GM12878 (cell line): ENCODE measurements around the gene EYS. TPM values are rescaled to one million over a fixed set of nuclear protein-coding genes. Genes with fewer than 3 reads are reported as not detected.

Experiments used
- ATAC-seq: fragments of 200-7000 bp; cut with Tn5 transposase; 3 replicates; pipeline ENCODE4 v1.9.1; 2020; ENCODE audit warnings: mild to moderate bottlenecking, moderate library complexity
- BruUV-seq: library from RNA; stranded (reverse); fragments of 400-500 nt; replicated peaks from 2 replicates; lab custom pipeline; 2021; lab: Mats Ljungman, UMichigan
- CTCF ChIA-PET: fragments of 300-600 bp; sonication (Branson Sonifier 250); formaldehyde crosslinking; extraction: SDS; loops from one replicate; lab custom pipeline; 2021; ENCODE audit warnings: inconsistent platforms; lab: Yijun Ruan, JAX
- POLR2A ChIA-PET: fragments of 350-600 bp; formaldehyde crosslinking; extraction: SDS; loops from one replicate; lab custom pipeline; 2021; ENCODE audit warnings: inconsistent platforms; lab: Charles Lee
- RAD21 ChIA-PET: fragments of 300-600 bp; sonication (Branson Sonifier 250); formaldehyde crosslinking; loops from one replicate; lab custom pipeline; 2023; ENCODE audit warnings: antibody characterized with exemption; ENCODE audit not compliant: unreplicated experiment; lab: Charles Lee
- SMC1A ChIA-PET: fragments of 300-600 bp; sonication (Branson Sonifier 250); formaldehyde crosslinking; loops from one replicate; lab custom pipeline; 2023; ENCODE audit not compliant: unreplicated experiment, uncharacterized antibody; lab: Charles Lee
- DNase-seq: peaks from one replicate; pipeline ENCODE4 v3.0.0-alpha.2; 2011; ENCODE audit warnings: low read depth, low spot score
- FAIRE-seq: peaks from 3 replicates; lab custom pipeline; 2011; peaks lifted over from hg19 to GRCh38; lab: Jason Lieb, UNC
- H2AFZ ChIP-seq: 2 replicates; pipeline ENCODE4 v1.6.0; 2011; ENCODE audit warnings: low read depth, low read length, control low read depth; ENCODE audit not compliant: control insufficient read depth
- H3K27ac ChIP-seq: 2 replicates; pipeline ENCODE4 v1.5.1; 2011; ENCODE audit warnings: control low read depth; ENCODE audit not compliant: control insufficient read depth, insufficient read depth
- H3K27me3 ChIP-seq, 2 experiments: replicated peaks in 1 of 2; 2 replicates each; pipeline versions ENCODE4 v1.6.0 to v1.6.1; 2011; ENCODE audit warnings: low read length in 1 of 2; ENCODE audit not compliant: control insufficient read depth in 2 of 2, insufficient read depth in 2 of 2
- H3K36me3 ChIP-seq, 2 experiments: 2 replicates each; pipeline ENCODE4 v1.5.1; 2011; ENCODE audit warnings: low read length in 1 of 2; ENCODE audit not compliant: control insufficient read depth in 2 of 2, insufficient read depth in 2 of 2
- H3K4me1 ChIP-seq: 2 replicates; pipeline ENCODE4 v1.6.1; 2011; ENCODE audit warnings: mild to moderate bottlenecking, low read length, moderate library complexity, mixed read lengths; ENCODE audit not compliant: control insufficient read depth, insufficient read depth
- H3K4me2 ChIP-seq: 2 replicates; pipeline ENCODE4 v1.6.0; 2011; ENCODE audit warnings: control low read depth; ENCODE audit not compliant: control insufficient read depth, insufficient read depth
- H3K4me3 ChIP-seq: fragments of 200-600 bp; sonication (generic); 2 replicates; pipeline ENCODE4 v1.5.1; 2016
- H3K79me2 ChIP-seq: 2 replicates; pipeline ENCODE4 v1.6.0; 2011; ENCODE audit warnings: low read length; ENCODE audit not compliant: control insufficient read depth, insufficient read depth
- H3K9ac ChIP-seq: 2 replicates; pipeline ENCODE4 v1.8.0; 2011; ENCODE audit warnings: low read length, control low read depth, mixed read lengths; ENCODE audit not compliant: control insufficient read depth, insufficient read depth
- H3K9me3 ChIP-seq: replicated peaks from 3 replicates; pipeline ENCODE4 v1.5.1; 2011; ENCODE audit warnings: mild to moderate bottlenecking, low read length; ENCODE audit not compliant: control insufficient read depth, insufficient read depth
- H4K20me1 ChIP-seq: 2 replicates; pipeline ENCODE4 v1.6.0; 2011; ENCODE audit not compliant: control insufficient read depth, insufficient read depth
- BRCA1 ChIP-seq: IDR thresholded peaks from 2 replicates; pipeline ENCODE4 v1.6.1; 2011; ENCODE audit warnings: low read depth, low read length, improper control_type of control experiment
- CREB1 ChIP-seq: IDR thresholded peaks from 2 replicates; pipeline ENCODE4 v1.6.1; 2012; ENCODE audit warnings: low read depth, mild to moderate bottlenecking, inconsistent platforms
- ETV6 ChIP-seq, 2 experiments: fragments of 450-650 bp in 1 of 2; IDR thresholded peaks in 1 of 2; conservative IDR thresholded peaks in 1 of 2; 2 replicates each; pipeline ENCODE4 v1.6.1; 2014; ENCODE audit warnings: antibody characterized with exemption in 1 of 2, borderline replicate concordance in 1 of 2, low read depth in 1 of 2, mild to moderate bottlenecking in 1 of 2, moderate library complexity in 1 of 2
- FOS ChIP-seq: IDR thresholded peaks from 3 replicates; pipeline ENCODE4 v1.6.1; 2011; ENCODE audit warnings: borderline replicate concordance; ENCODE audit not compliant: insufficient read length; ENCODE audit errors: extremely low read depth
- GATAD2B ChIP-seq: fragments of 450-650 bp; conservative IDR thresholded peaks from 2 replicates; pipeline ENCODE4 v1.6.1; 2017; ENCODE audit warnings: low read depth, mild to moderate bottlenecking, moderate library complexity
- NFXL1 ChIP-seq: fragments of 450-650 bp; IDR thresholded peaks from 2 replicates; pipeline ENCODE4 v1.6.1; 2017; ENCODE audit warnings: antibody characterized with exemption, mild to moderate bottlenecking, borderline replicate concordance
- PAX5 ChIP-seq: IDR thresholded peaks from 2 replicates; pipeline ENCODE4 v1.6.1; 2011; ENCODE audit warnings: low read depth, low read length, borderline replicate concordance
- RAD51 ChIP-seq: fragments of 450-650 bp; IDR thresholded peaks from 2 replicates; pipeline ENCODE4 v1.6.1; 2016; ENCODE audit warnings: moderate library complexity, mild to moderate bottlenecking, inconsistent platforms
- RFX5 ChIP-seq: IDR thresholded peaks from 2 replicates; pipeline ENCODE4 v1.6.1; 2011; ENCODE audit warnings: low read depth, low read length, improper control_type of control experiment
- YY1 ChIP-seq: IDR thresholded peaks from 2 replicates; pipeline ENCODE4 v1.6.1; 2011; ENCODE audit warnings: low read depth, mild to moderate bottlenecking, low read length
- WGBS: methylation state at CpG from one replicate; pipeline ENCODE4 v1.1.6; 2016; ENCODE audit warnings: low lambda C conversion rate; ENCODE audit not compliant: insufficient replicate concordance, insufficient coverage; ENCODE audit errors: missing lambda C conversion rate; 5-methylcytosine and 5-hydroxymethylcytosine counted together
- in situ Hi-C: fragments of 300-500 bp; cut with MboI; formaldehyde crosslinking; loops from 9 replicates; pipeline ENCODE4 v1.14.3; 2018; ENCODE audit warnings: mixed read lengths
- intact Hi-C: fragments of 100-400 bp; cut with micrococcal nuclease; formaldehyde crosslinking; loops from one replicate; pipeline ENCODE4 v1.14.2; 2022; ENCODE audit not compliant: unreplicated experiment
- polyA plus RNA-seq, 11 experiments: library from polyadenylated mRNA; depleted of rRNA in 4 of 11; unstranded in 6 of 11; stranded (reverse) in 5 of 11; fragments of >200 nt; fragmentation: Nextera tagmentation in 4 of 11; fragmentation: Illumina TruSeq in 1 of 11; extraction: Ambion mirVana in 4 of 11; extraction: Trizol in 1 of 11; gene quantifications; 1 replicate in 1 of 11; 2 replicates in 10 of 11; pipeline versions ENCODE4 v1.2.1 to v1.2.3, GENCODE V29; 2011 to 2016; ENCODE audit warnings: inconsistent platforms in 2 of 11, missing spikeins in 2 of 11, low read depth in 1 of 11
- total RNA-seq, 4 experiments: library from RNA; depleted of rRNA in 3 of 4; stranded (reverse); fragments of >200 nt in 3 of 4; fragmentation: Illumina TruSeq in 1 of 4; extraction: Trizol in 1 of 4; gene quantifications; 2 replicates each; pipeline versions ENCODE4 v1.2.1 to v1.2.3, GENCODE V29; 2013 to 2021
- TF ChIP-seq, protein P1 (sequence below): IDR thresholded peaks from 2 replicates; pipeline ENCODE4 v1.6.1; 2012; ENCODE audit warnings: improper control_type of control experiment, low read depth, low read length; ENCODE audit not compliant: insufficient replicate concordance
- TF ChIP-seq, protein P2 (sequence below): fragments of 450-650 bp; IDR thresholded peaks from 2 replicates; pipeline ENCODE4 v1.6.1; 2016; ENCODE audit warnings: mild to moderate bottlenecking
- TF ChIP-seq, protein P3 (sequence below): fragments of 450-650 bp; IDR thresholded peaks from 2 replicates; pipeline ENCODE4 v1.6.1; 2014; ENCODE audit warnings: mild to moderate bottlenecking

The EYS gene
- total and polyA plus RNA-seq, 10 of the 15 experiments (the other 5 are each of a cell fraction or from before 2014, with no cell fraction given), result under 0.01 to 0.14 (median 0.02) TPM; not detected in 1

DNA sequence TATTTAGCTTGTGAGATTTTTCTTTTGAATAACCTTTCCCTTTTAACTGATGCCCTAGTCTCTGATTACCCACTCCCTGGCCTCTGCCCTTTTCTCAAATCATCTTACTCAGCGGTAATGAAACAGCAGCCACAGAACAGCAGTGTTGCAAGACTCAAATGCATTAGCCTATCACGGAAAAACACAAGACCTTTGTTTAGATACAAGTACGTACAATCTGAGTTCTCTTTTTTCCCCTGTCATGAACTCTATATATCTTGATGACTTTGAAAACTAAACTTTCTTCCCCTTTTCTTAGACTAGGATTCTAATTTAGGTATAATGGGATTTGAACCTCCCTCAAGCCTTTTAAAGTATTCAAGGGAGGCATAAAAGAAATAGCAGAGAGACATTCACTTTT is 1034.9 kb downstream of the EYS start (continued):
- TF ChIP-seq, protein P1, sequence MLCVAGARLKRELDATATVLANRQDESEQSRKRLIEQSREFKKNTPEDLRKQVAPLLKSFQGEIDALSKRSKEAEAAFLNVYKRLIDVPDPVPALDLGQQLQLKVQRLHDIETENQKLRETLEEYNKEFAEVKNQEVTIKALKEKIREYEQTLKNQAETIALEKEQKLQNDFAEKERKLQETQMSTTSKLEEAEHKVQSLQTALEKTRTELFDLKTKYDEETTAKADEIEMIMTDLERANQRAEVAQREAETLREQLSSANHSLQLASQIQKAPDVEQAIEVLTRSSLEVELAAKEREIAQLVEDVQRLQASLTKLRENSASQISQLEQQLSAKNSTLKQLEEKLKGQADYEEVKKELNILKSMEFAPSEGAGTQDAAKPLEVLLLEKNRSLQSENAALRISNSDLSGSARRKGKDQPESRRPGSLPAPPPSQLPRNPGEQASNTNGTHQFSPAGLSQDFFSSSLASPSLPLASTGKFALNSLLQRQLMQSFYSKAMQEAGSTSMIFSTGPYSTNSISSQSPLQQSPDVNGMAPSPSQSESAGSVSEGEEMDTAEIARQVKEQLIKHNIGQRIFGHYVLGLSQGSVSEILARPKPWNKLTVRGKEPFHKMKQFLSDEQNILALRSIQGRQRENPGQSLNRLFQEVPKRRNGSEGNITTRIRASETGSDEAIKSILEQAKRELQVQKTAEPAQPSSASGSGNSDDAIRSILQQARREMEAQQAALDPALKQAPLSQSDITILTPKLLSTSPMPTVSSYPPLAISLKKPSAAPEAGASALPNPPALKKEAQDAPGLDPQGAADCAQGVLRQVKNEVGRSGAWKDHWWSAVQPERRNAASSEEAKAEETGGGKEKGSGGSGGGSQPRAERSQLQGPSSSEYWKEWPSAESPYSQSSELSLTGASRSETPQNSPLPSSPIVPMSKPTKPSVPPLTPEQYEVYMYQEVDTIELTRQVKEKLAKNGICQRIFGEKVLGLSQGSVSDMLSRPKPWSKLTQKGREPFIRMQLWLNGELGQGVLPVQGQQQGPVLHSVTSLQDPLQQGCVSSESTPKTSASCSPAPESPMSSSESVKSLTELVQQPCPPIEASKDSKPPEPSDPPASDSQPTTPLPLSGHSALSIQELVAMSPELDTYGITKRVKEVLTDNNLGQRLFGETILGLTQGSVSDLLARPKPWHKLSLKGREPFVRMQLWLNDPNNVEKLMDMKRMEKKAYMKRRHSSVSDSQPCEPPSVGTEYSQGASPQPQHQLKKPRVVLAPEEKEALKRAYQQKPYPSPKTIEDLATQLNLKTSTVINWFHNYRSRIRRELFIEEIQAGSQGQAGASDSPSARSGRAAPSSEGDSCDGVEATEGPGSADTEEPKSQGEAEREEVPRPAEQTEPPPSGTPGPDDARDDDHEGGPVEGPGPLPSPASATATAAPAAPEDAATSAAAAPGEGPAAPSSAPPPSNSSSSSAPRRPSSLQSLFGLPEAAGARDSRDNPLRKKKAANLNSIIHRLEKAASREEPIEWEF, result no peak
- TF ChIP-seq FOS (no peak), BRCA1 (no peak)
- TF ChIP-seq, protein P2, sequence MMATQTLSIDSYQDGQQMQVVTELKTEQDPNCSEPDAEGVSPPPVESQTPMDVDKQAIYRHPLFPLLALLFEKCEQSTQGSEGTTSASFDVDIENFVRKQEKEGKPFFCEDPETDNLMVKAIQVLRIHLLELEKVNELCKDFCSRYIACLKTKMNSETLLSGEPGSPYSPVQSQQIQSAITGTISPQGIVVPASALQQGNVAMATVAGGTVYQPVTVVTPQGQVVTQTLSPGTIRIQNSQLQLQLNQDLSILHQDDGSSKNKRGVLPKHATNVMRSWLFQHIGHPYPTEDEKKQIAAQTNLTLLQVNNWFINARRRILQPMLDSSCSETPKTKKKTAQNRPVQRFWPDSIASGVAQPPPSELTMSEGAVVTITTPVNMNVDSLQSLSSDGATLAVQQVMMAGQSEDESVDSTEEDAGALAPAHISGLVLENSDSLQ, result no peak

DNA sequence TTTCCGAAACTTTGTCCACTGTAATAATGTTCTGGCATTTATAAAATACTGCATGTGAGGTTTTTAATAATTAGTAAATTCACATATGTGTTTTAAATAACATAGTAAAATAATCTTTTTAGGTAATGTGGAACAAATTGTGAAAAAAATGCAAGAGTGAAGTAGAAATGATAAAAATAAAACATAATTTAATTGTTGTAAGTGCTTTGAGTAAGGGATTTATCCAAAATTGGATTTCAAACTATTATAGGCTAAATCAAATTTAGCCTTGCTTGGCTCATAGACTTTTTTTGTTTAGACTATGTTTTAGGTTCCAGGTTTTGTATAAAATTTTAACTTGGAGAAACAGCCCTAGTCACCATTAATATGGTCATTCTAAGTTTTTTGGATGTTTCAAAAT is 1041.9 kb downstream of the EYS start:
- intact Hi-C loops, result no loop called here
- H3K4me3 ChIP-seq, result no peak overlapping the region
- no peak for ATAC-seq
- H4K20me1 ChIP-seq, result no peaks in the 10 kb centered on the region
- H3K36me3 ChIP-seq, result no peaks in the 10 kb centered on the region
- H3K27me3 ChIP-seq, result no peaks in the 10 kb centered on the region
- CTCF ChIA-PET, result no interaction called here
- H3K79me2 ChIP-seq, result no peaks in the 10 kb centered on the region
- no peak overlapping the region for H3K27ac ChIP-seq
- SMC1A ChIA-PET, result no interaction called here
- POLR2A ChIA-PET, result no interaction called here
- no peak overlapping the region for H3K4me2 ChIP-seq
- H3K4me1 ChIP-seq, result no peaks in the 10 kb centered on the region
- no peak overlapping the region for H3K9ac ChIP-seq
- in situ Hi-C loops, result no loop called here
- no peaks in the 10 kb centered on the region for H3K9me3 ChIP-seq
- FAIRE-seq, result no peak
- RAD21 ChIA-PET, result no interaction called here
- no peak overlapping the region for H2AFZ ChIP-seq
- no peak for DNase-seq
- WGBS, result 0% methylated on average over 1 of the region's 1 CpG
- no TSS peak for BruUV-seq
- TF ChIP-seq PAX5 (no peak), GATAD2B (no peak), CREB1 (no peak), RAD51 (no peak), ETV6 (conservative IDR thresholded peaks at IDR 0.05 in 1 of 2, IDR thresholded peaks at IDR 0.05 in 1 of 2; ENCODE audit: borderline replicate concordance in 1 of 2, low read depth in 1 of 2) (no peak), NFXL1 (no peak), YY1 (no peak), RFX5 (no peak)
- TF ChIP-seq, protein P3, sequence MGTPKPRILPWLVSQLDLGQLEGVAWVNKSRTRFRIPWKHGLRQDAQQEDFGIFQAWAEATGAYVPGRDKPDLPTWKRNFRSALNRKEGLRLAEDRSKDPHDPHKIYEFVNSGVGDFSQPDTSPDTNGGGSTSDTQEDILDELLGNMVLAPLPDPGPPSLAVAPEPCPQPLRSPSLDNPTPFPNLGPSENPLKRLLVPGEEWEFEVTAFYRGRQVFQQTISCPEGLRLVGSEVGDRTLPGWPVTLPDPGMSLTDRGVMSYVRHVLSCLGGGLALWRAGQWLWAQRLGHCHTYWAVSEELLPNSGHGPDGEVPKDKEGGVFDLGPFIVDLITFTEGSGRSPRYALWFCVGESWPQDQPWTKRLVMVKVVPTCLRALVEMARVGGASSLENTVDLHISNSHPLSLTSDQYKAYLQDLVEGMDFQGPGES, result no peak
